Stimulated activated CD8-positive, alpha-beta memory T cell treated with anti-CD3 and anti-CD28 coated beads, Interleukin-7, amount 100 ng/mL, for 24 hours (primary cell): ENCODE measurements around the gene UBE2D4.
"Not testable (repeated sequence)": the region's sequence is repeated elsewhere in the genome, so short reads cannot be mapped to it uniquely, and the experiment has no call there.

ENCODE experiments used
- DNase-seq: peaks from one replicate; pipeline ENCODE4 v3.0.0-alpha.2; 2020; ENCODE audit warnings: low read depth

Gene UBE2D4

DNA sequence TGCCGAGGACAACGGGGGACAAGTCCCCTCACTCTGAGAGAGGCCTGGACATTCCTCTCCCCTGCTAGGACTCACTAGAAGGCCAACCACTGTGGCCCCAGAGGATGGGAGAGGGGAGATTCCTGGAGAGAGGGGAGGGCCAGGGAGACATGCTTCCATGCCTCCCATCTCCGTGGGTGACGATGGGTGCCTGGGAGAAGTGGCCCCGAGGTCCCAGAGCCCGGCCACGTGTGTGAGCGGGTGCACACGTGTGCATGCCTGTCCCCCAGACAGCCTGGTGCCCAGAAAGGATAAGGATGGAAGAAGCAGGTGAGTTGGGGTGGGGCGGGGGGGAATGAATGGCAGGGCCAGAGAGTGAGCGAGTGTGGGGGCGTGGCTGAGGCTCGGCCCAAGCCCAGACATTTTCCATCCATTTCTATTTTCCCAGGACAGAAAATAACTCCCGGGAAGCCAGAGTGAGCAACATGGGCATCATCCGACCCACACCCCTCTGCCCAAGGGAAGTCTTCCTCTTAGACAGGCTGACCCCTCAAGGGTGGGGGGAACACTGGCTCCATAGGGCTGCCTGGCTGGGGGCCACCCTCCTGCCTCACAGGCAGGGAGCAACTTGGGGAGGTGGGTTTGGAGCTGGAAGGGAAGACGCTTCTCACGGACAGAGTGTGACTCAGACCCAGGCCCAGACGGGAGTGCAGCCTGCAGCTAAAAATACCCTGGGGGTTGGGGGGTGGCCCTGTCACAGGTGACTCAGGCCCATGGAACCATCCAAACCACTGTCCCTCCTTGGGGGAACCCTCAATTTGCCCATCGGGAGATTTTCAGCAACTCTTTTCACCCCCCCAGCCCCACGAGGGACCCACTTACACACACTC lies 42.2 kb downstream of the UBE2D4 start:
- DNase-seq: not testable (repeated sequence)

DNA sequence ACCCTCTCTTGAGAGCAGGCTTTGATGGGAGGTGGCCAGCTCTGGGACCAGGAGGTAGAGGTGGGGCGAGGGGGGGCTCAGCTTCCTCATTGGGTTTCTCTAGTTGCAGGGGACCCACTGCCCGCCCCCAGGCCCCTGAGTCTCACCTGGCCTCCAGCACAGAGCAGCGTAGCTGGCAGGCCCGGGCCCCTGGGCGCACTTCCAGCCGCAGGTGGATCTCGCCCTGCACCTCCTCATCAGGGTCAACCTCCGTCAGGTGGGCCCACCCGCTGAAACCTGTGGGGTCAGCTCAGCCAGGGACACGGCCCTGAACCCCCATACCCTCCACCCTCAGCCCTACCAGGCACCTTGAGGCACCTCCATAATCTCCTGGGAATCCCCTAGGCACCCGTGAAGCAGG lies 43.4 kb downstream of the UBE2D4 start:
- DNase-seq: not testable (repeated sequence)

DNA sequence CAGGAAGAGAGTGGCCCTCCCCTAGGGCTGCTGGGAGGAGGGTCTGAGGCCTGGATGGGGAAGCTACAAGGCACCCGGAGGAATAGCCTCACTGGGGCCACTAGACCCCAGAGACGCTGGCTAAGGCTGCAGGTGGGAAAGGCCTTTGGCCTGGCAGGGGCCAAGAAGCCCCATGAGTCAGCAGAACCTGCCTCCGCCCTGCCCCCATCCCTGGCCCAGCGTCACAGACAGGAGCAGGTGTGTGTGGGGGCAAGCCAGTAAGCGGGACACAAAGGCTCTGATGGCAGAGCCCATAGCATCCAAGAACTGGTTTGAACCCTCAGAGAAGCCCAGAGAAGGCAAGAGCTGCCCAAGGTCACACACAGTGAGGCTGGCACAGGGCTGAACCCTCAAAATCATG lies 44.5 kb downstream of the UBE2D4 start:
- not testable (repeated sequence) for DNase-seq

GRCh38 chr7:43974033-43974573 lies 47.9 kb downstream of the UBE2D4 start:
- not testable (repeated sequence) for DNase-seq

- not testable (repeated sequence) for DNase-seq
Measured at GRCh38 chr7:43974725-43975482, 48.7 kb downstream of the UBE2D4 start.

GRCh38 chr7:43977525-43977924 lies 51.3 kb downstream of the UBE2D4 start:
- no peak for DNase-seq

DNA sequence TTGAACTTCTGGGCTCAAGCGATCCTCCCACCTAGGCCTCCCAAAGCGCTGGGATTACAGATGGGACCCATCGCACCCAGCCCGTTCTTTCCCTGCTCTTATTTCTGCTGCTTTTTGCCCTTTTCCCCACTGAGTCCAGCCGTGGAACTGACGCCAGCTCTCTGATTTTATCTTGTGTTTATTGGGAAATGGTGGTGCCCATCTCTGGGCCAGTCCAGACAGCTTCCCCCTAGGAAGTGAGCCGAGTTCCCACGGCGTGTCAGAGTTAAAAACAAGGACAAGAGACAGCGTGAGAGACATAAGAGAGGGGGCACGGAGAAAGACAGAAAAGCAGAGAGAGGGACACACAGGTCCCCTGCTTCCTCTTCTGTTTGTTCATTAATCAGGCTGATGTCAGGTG lies 51.9 kb downstream of the UBE2D4 start:
- DNase-seq: not testable (repeated sequence)

DNA sequence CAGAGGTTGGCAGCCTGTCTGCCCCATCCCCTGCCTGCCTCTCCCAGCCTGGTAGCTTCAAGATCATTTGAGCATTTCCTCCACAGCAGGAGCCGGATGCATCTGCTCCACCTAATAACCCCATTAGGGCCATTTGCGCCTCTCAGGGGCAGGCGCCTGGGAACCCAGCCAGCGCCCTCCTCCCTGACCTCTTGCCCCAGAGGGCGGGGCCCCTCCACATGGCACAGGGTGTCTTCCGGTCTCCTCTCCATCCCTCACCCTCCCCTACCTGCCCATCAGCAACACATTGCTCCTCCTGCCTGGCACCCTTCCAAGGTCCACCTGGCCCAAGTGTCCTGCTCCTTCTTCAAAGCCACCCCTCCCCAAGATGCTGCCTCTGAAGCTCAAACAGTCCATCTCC lies 56.6 kb downstream of the UBE2D4 start:
- DNase-seq: not testable (repeated sequence)

- DNase-seq: not testable (repeated sequence)
Measured at GRCh38 chr7:43983736-43984135, 57.5 kb downstream of the UBE2D4 start.

DNA sequence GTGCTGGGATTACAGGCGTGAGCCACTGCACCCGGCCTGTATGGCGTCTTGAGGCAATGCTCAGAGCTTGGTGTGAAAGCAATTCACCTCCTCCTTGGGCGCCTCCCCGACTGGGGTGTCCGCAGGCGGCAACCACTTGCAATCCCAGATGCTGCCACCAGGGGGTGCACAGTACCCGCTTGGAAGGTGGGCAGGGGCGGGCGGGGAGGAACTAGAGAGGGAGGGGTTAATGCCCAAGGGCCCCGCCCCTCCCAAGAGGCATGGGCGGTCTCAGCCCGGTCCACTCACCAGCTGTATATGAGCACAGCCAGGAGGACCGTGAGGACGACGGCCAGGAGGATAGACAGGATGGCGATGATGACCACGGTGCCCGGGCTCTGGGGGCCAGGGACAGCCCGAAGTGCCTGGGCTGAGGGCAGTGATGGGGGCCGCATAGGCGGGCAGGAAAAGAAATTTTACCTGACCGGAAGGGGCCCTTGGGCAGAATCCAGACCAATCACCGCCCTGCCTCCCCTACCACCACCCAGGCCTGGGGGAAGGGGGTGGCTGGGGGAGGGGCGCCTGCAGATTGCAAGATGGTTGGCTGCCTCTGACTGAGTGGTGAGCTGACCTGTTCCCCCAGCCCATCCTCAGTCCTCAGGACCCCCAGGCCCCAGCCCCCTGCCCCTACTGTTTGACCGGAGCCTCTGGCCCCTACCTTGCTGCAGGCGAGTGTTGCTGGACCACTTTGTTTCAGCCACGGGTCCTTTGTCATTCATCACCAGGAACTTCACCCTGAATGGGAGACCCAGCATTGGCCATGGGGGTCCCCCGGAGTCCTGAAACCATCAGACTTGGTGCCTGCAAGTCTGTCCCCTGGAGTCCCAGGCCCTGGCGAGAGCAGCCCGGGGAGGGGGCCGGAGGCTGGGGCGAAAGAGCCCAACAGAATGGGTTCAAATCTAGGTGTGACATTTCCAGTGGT lies 59.9 kb downstream of the UBE2D4 start:
- peak; percentile 82 for DNase-seq

DNA sequence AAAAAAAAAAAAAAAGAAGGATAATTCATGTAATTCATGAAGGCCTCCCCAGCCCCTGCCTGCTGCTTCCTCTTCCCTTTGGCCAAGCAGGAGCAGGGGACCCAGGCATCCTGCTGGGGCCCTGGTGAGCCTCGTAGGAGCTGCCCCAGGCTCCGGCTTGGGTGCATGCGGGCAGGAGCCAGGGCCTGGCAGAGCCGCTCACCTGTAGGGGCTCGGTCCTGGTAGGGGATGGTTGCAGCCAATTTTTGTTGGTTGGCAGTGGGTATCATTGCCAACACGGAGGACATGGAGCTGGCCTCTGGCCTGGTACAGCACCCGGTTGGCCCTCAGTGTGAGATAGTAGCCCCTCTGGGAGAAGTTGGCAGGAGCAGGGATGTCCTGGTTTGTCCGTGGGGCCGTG lies 61.2 kb downstream of the UBE2D4 start:
- not testable (repeated sequence) for DNase-seq

DNA sequence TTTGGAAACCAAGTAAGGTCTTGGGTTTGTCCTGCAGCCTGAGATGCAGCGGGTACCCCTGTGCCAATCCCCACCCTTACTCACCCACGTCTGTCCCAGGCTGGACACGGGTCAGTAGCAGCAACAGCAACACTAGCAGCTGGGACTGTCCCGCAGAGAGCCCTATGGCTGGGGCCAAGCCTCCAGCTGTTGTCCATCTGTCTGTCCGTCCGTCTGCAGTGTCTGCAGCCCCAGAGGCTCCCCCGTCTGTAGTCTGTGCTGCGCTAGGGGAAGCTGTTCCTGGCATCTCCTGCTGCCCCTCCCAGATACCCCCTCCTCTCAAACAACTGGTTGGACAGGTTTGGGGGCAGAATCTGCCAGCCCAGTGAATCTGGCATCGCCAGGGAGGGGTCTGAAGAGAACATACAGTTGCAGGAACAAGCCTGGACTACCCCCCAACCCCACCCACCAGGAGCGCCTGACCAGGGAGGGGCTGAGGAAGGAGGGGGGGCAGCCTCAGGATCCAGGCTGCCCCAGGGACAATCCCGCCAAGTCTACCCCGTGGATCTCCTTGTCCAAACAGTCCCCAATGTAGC lies 63.9 kb downstream of the UBE2D4 start:
- DNase-seq: not testable (repeated sequence)

DNA sequence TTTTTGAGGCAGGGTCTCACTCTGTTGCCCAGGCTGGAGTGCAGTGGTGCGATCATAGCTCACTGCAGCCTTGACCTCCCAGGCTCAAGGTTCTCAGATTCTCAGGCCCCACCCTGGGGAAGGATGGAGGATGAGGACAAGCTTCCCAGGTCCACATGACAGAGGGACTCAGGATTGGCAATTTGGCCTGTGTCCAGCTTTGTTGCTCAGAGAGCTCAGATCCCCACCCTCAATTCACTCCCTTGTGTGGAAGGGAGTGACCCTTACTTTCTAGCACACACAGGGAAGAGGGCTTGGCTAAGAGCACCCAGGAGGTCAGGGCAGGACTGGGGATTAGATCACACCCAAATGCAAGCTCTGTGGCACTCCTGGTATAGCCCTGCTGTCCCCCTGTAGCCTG lies 64.6 kb downstream of the UBE2D4 start:
- not testable (repeated sequence) for DNase-seq

- DNase-seq: not testable (repeated sequence)
Measured at GRCh38 chr7:43992896-43993295, 66.7 kb downstream of the UBE2D4 start.

- DNase-seq: not testable (repeated sequence)
Measured at GRCh38 chr7:43994681-43995080, 68.4 kb downstream of the UBE2D4 start.

DNA sequence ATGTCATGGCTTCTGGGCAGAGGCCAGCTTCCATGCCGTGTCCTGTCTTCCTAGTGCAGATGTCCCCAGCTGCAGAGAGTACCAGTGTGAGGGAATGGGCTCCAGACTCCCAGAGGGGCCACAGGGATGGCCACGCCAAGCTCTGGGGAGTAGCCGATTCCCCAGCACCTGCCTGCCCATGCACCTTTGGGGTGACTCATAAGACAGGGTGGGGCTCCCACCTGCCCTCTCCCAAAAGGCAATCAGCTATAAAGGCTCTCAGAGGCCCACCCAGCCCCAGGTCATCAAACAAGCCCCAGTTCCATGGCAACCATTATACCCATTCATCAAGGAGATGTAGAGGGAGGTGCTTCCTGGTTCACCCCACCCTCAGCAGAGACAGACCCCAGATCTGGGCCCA lies 71.3 kb downstream of the UBE2D4 start, which contains the start of gene SPDYE1:
Gene SPDYE1, plus strand, starts transcription at position 366 of the 400 bp plus-strand sequence. CDS start 2,053 bp downstream, outside the sequence.
- not testable (repeated sequence) for DNase-seq
